NCI-H1105 (cell line): ENCODE data around the gene AFF4.
"Not testable (repeated sequence)": the region's sequence is repeated elsewhere in the genome, so short reads cannot be mapped to it uniquely, and the experiment has no call there.

ENCODE experiments used
- DNase-seq: peaks from one replicate; lab custom pipeline; 2025; lab: John Stamatoyannopoulos, UW

Gene AFF4

GRCh38 chr5:132963171-132964104 lies at the start of gene AFF4:
TSS of gene AFF4 (minus strand) at chr5:132963634. CDS start at chr5:132937189, 26,445 bp downstream.
- peak; percentile 75 for DNase-seq

GRCh38 chr5:133008455-133008854 lies 45.0 kb upstream of the AFF4 start:
- DNase-seq, result not testable (repeated sequence)

- no peak for DNase-seq
Measured at GRCh38 chr5:133006653-133007052, 43.2 kb upstream of the AFF4 start.

- no peak for DNase-seq
Measured at GRCh38 chr5:132999246-132999645, 35.8 kb upstream of the AFF4 start.

- DNase-seq, result no peak
Measured at GRCh38 chr5:132998556-132998955, 35.1 kb upstream of the AFF4 start.

GRCh38 chr5:132996307-132996706 lies 32.9 kb upstream of the AFF4 start:
- DNase-seq, result no peak

- no peak for DNase-seq
Measured at GRCh38 chr5:132987531-132988408, 24.3 kb upstream of the AFF4 start.

- not testable (repeated sequence) for DNase-seq
Measured at GRCh38 chr5:132982971-132983370, 19.5 kb upstream of the AFF4 start.

GRCh38 chr5:132981288-132981687 lies 17.9 kb upstream of the AFF4 start:
- no peak for DNase-seq

GRCh38 chr5:132979976-132980375 lies 16.5 kb upstream of the AFF4 start:
- no peak for DNase-seq

GRCh38 chr5:132979367-132979940 lies 16.0 kb upstream of the AFF4 start:
- no peak for DNase-seq

- DNase-seq, result no peak
Measured at GRCh38 chr5:132976852-132977251, 13.4 kb upstream of the AFF4 start.

GRCh38 chr5:132972436-132972828 lies 9.0 kb upstream of the AFF4 start:
- DNase-seq, result not testable (repeated sequence)

- DNase-seq, result no peak
Measured at GRCh38 chr5:132971483-132972435, 8.3 kb upstream of the AFF4 start.

- no peak for DNase-seq
Measured at GRCh38 chr5:132965120-132965519, 1.7 kb upstream of the AFF4 start.

- peak; percentile 2 for DNase-seq
Measured at GRCh38 chr5:132962429-132963021, 909 bp downstream of the AFF4 start.

GRCh38 chr5:132961887-132962286 lies 1.5 kb downstream of the AFF4 start:
- no peak for DNase-seq

- DNase-seq, result not testable (repeated sequence)
Measured at GRCh38 chr5:132961123-132961815, 2.2 kb downstream of the AFF4 start.

- DNase-seq, result not testable (repeated sequence)
Measured at GRCh38 chr5:132956166-132956799, 7.2 kb downstream of the AFF4 start.

GRCh38 chr5:132953710-132954109 lies 9.7 kb downstream of the AFF4 start:
- DNase-seq, result no peak
